ENCODE data around the gene ITGA11.

Gene ITGA11

GRCh38 chr15:68447976-68448755 is 16.2 kb upstream of the ITGA11 start:
- no peak for DNase-seq

GRCh38 chr15:68447209-68447608 is 15.2 kb upstream of the ITGA11 start:
- no peak for DNase-seq

GRCh38 chr15:68445351-68445750 is 13.4 kb upstream of the ITGA11 start:
- DNase-seq = no peak

GRCh38 chr15:68444336-68444735 is 12.4 kb upstream of the ITGA11 start:
- DNase-seq = no peak

GRCh38 chr15:68442903-68443302 is 10.9 kb upstream of the ITGA11 start:
- no peak for DNase-seq

GRCh38 chr15:68442041-68442440 is 10.1 kb upstream of the ITGA11 start:
- DNase-seq = no peak

GRCh38 chr15:68441045-68441743 is 9.2 kb upstream of the ITGA11 start:
- no peak for DNase-seq

GRCh38 chr15:68440136-68440535 is 8.2 kb upstream of the ITGA11 start:
- no peak for DNase-seq

GRCh38 chr15:68439506-68439905 is 7.5 kb upstream of the ITGA11 start:
- no peak for DNase-seq

- no peak for DNase-seq
These were observed 4.7 kb upstream of the ITGA11 start for GRCh38 chr15:68436680-68437079.

GRCh38 chr15:68435966-68436365 is 4.0 kb upstream of the ITGA11 start:
- no peak for DNase-seq

GRCh38 chr15:68434021-68434420 is 2.1 kb upstream of the ITGA11 start:
- no peak for DNase-seq

- no peak for DNase-seq
These were observed 1.6 kb upstream of the ITGA11 start for GRCh38 chr15:68433551-68433950.

- no peak for DNase-seq
These were observed 590 bp upstream of the ITGA11 start for GRCh38 chr15:68432441-68433064.

- DNase-seq = no peak
These were observed 749 bp downstream of the ITGA11 start for GRCh38 chr15:68431037-68431791.

- DNase-seq = no peak
These were observed 1.4 kb downstream of the ITGA11 start for GRCh38 chr15:68430471-68431036.

- DNase-seq = no peak
These were observed 2.1 kb downstream of the ITGA11 start for GRCh38 chr15:68429691-68430470.

GRCh38 chr15:68428431-68428940 is 3.5 kb downstream of the ITGA11 start:
- no peak for DNase-seq

GRCh38 chr15:68427963-68428362 is 4.0 kb downstream of the ITGA11 start:
- DNase-seq = no peak

GRCh38 chr15:68427366-68427765 is 4.6 kb downstream of the ITGA11 start:
- DNase-seq = no peak

GRCh38 chr15:68426116-68426515 is 5.8 kb downstream of the ITGA11 start:
- no peak for DNase-seq
